ENCODE measurements around the gene SNX22. TPM values are rescaled to one million over a fixed set of nuclear protein-coding genes. Genes with fewer than 3 reads are reported as not detected.
A peak's percentile ranks its signal among the peaks of the same experiment; 100 is the strongest.

Gene SNX22
- polyA plus RNA-seq, 12 donors: 0.45 to 10.3 (median 0.77) TPM; not detected in 1

- DNase-seq: no peak
Observed at GRCh38 chr15:64133623-64134344, 17.7 kb upstream of the SNX22 start.

GRCh38 chr15:64134345-64134829 is 17.1 kb upstream of the SNX22 start:
- no peak for DNase-seq

- DNase-seq: no peak
Observed at GRCh38 chr15:64136347-64136746, 15.2 kb upstream of the SNX22 start.

- no peak for DNase-seq
Observed at GRCh38 chr15:64137226-64137833, 14.2 kb upstream of the SNX22 start.

- no peak for DNase-seq
Observed at GRCh38 chr15:64138331-64138941, 13.1 kb upstream of the SNX22 start.

GRCh38 chr15:64141798-64142512 is 9.6 kb upstream of the SNX22 start:
- DNase-seq: no peak

- DNase-seq: no peak
Observed at GRCh38 chr15:64143276-64143675, 8.3 kb upstream of the SNX22 start.

- DNase-seq: no peak
Observed at GRCh38 chr15:64144192-64144564, 7.4 kb upstream of the SNX22 start.

- DNase-seq: no peak
Observed at GRCh38 chr15:64144565-64145281, 6.8 kb upstream of the SNX22 start.

- no peak for DNase-seq
Observed at GRCh38 chr15:64146041-64146440, 5.5 kb upstream of the SNX22 start.

- DNase-seq: no peak
Observed at GRCh38 chr15:64146520-64146884, 5.0 kb upstream of the SNX22 start.

- no peak for DNase-seq
Observed at GRCh38 chr15:64146885-64147681, 4.4 kb upstream of the SNX22 start.

GRCh38 chr15:64148168-64148567 is 3.4 kb upstream of the SNX22 start:
- DNase-seq: no peak

- no peak for DNase-seq
Observed at GRCh38 chr15:64148581-64148980, 3.0 kb upstream of the SNX22 start.

- no peak for DNase-seq
Observed at GRCh38 chr15:64149424-64149823, 2.1 kb upstream of the SNX22 start.

- DNase-seq: no peak
Observed at GRCh38 chr15:64149893-64150578, 1.5 kb upstream of the SNX22 start.

GRCh38 chr15:64152507-64153387 is 1.2 kb downstream of the SNX22 start:
- DNase-seq: no peak

GRCh38 chr15:64153480-64154367 is 2.2 kb downstream of the SNX22 start:
- peak; percentile 85 for DNase-seq
